Body of pancreas (tissue), 4 donors: ENCODE results near the gene ZBTB11.

Experiments used
- POLR2A ChIP-seq, 3 donors: fragments of 450-650 bp; IDR thresholded peaks; one replicate each; pipeline ENCODE4 v1.6.1; 2016; ENCODE audit warnings: antibody characterized with exemption in 3 of 3, mild to moderate bottlenecking in 2 of 3
- TF ChIP-seq, protein P1 (sequence below), 7 experiments: fragments of 450-650 bp in 4 of 7; fragments of 200-600 bp in 3 of 7; sonication (generic) in 3 of 7; IDR thresholded peaks; one replicate each; pipeline ENCODE4 v1.5.1; 2016 to 2019; ENCODE audit warnings: antibody characterized with exemption in 7 of 7

DNA sequence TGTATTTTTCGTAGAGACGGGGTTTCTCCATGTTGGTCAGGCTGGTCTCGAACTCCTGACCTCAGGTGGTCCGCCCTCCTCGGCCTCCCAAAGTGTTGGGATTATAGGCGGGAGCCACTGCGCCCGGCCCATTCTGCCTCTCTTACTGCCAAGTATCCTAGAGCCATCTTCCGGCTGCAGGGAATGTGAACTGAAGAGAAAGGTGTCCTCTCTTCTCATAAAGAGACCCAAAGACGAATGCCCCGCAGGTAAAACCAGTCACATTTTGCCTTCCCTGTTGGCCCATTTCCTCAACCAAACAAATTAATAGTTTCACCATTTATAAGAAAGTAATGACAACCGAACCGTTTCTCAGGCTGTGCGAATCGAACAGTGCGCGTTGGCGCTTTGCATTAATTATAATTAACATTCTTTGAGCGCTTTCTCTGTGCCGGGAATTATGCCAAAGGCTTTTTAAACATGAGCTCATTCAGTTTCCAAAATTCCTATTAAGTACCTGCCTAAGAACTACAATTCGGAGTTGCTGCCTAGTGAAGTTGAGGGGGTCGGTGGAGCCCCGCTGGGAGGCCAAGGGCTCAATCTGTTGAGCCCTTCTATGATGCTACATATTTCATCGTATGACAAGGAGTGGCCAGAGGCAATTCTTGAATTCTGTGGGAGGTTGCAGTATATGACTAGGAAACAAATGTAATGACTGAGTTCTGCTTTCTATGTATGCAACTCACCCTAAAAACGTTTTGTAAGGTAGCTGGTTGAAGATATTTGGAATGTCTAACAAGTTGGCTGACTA is 10.4 kb upstream of the ZBTB11 start:
- TF ChIP-seq POLR2A (IDR thresholded peaks at IDR 0.05), result no peak
- TF ChIP-seq, protein P1, sequence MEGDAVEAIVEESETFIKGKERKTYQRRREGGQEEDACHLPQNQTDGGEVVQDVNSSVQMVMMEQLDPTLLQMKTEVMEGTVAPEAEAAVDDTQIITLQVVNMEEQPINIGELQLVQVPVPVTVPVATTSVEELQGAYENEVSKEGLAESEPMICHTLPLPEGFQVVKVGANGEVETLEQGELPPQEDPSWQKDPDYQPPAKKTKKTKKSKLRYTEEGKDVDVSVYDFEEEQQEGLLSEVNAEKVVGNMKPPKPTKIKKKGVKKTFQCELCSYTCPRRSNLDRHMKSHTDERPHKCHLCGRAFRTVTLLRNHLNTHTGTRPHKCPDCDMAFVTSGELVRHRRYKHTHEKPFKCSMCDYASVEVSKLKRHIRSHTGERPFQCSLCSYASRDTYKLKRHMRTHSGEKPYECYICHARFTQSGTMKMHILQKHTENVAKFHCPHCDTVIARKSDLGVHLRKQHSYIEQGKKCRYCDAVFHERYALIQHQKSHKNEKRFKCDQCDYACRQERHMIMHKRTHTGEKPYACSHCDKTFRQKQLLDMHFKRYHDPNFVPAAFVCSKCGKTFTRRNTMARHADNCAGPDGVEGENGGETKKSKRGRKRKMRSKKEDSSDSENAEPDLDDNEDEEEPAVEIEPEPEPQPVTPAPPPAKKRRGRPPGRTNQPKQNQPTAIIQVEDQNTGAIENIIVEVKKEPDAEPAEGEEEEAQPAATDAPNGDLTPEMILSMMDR (IDR thresholded peaks at IDR 0.05), result no peak
